GM23338 (cell line): Measurements from ENCODE around the gene CRISPLD2.

ENCODE experiments used
- CTCF ChIP-seq, 2 experiments: fragments of 200-600 bp in 1 of 2; sonication (generic) in 1 of 2; conservative IDR thresholded peaks; 2 replicates each; pipeline versions ENCODE4 v1.5.1 to v1.6.1; 2016 to 2017; ENCODE audit warnings: antibody characterized with exemption in 2 of 2, low read depth in 2 of 2, mild to moderate bottlenecking in 2 of 2, moderate library complexity in 1 of 2
- ETS1 ChIP-seq: IDR thresholded peaks from 2 replicates; pipeline ENCODE4 v1.6.1; 2016; ENCODE audit warnings: antibody characterized with exemption
- EZH2 ChIP-seq: fragments of 200-600 bp; sonication (generic); IDR thresholded peaks from one replicate; pipeline ENCODE4 v1.8.0; 2017; ENCODE audit warnings: antibody characterized with exemption, mild to moderate bottlenecking, low read depth; ENCODE audit not compliant: unreplicated experiment
- POLR2AphosphoS5 ChIP-seq: IDR thresholded peaks from 2 replicates; pipeline ENCODE4 v1.6.1; 2016; ENCODE audit warnings: antibody characterized with exemption, low read depth
- REST ChIP-seq: IDR thresholded peaks from one replicate; pipeline ENCODE4 v1.6.1; 2018; ENCODE audit warnings: antibody characterized with exemption; ENCODE audit not compliant: unreplicated experiment
- TF ChIP-seq, protein P1 (sequence below): fragments of 250-450 bp; sonication (Bioruptor Pico); IDR thresholded peaks from 2 replicates; pipeline ENCODE4 v1.5.0; 2020; ENCODE audit warnings: mild to moderate bottlenecking, moderate library complexity

DNA sequence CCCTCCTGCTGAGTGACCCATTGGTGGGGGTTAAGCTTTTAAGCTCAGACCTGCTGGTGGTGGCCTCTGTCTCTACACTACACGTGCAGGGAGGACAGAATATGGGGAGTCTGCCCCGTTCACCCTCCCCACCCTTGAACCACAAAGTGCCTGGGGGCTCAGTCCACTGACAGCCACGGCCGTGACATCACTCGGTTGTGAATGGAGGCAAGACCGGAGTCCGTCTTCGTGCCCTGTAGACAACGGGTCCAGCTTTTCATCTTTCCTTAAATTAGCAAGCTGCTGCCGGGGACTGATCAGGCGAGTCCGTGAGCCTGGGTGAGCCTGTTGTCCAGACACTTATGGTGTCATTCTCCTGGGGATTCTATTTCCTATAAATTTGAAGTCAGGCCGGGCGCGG lies 67.4 kb downstream of the CRISPLD2 start:
- TF ChIP-seq REST (no peak), CTCF (conservative IDR thresholded peaks at IDR 0.05; ENCODE audit: low read depth in 2 of 2) (no peak), EZH2 (no peak), POLR2AphosphoS5 (no peak), ETS1 (no peak)
- TF ChIP-seq, protein P1, sequence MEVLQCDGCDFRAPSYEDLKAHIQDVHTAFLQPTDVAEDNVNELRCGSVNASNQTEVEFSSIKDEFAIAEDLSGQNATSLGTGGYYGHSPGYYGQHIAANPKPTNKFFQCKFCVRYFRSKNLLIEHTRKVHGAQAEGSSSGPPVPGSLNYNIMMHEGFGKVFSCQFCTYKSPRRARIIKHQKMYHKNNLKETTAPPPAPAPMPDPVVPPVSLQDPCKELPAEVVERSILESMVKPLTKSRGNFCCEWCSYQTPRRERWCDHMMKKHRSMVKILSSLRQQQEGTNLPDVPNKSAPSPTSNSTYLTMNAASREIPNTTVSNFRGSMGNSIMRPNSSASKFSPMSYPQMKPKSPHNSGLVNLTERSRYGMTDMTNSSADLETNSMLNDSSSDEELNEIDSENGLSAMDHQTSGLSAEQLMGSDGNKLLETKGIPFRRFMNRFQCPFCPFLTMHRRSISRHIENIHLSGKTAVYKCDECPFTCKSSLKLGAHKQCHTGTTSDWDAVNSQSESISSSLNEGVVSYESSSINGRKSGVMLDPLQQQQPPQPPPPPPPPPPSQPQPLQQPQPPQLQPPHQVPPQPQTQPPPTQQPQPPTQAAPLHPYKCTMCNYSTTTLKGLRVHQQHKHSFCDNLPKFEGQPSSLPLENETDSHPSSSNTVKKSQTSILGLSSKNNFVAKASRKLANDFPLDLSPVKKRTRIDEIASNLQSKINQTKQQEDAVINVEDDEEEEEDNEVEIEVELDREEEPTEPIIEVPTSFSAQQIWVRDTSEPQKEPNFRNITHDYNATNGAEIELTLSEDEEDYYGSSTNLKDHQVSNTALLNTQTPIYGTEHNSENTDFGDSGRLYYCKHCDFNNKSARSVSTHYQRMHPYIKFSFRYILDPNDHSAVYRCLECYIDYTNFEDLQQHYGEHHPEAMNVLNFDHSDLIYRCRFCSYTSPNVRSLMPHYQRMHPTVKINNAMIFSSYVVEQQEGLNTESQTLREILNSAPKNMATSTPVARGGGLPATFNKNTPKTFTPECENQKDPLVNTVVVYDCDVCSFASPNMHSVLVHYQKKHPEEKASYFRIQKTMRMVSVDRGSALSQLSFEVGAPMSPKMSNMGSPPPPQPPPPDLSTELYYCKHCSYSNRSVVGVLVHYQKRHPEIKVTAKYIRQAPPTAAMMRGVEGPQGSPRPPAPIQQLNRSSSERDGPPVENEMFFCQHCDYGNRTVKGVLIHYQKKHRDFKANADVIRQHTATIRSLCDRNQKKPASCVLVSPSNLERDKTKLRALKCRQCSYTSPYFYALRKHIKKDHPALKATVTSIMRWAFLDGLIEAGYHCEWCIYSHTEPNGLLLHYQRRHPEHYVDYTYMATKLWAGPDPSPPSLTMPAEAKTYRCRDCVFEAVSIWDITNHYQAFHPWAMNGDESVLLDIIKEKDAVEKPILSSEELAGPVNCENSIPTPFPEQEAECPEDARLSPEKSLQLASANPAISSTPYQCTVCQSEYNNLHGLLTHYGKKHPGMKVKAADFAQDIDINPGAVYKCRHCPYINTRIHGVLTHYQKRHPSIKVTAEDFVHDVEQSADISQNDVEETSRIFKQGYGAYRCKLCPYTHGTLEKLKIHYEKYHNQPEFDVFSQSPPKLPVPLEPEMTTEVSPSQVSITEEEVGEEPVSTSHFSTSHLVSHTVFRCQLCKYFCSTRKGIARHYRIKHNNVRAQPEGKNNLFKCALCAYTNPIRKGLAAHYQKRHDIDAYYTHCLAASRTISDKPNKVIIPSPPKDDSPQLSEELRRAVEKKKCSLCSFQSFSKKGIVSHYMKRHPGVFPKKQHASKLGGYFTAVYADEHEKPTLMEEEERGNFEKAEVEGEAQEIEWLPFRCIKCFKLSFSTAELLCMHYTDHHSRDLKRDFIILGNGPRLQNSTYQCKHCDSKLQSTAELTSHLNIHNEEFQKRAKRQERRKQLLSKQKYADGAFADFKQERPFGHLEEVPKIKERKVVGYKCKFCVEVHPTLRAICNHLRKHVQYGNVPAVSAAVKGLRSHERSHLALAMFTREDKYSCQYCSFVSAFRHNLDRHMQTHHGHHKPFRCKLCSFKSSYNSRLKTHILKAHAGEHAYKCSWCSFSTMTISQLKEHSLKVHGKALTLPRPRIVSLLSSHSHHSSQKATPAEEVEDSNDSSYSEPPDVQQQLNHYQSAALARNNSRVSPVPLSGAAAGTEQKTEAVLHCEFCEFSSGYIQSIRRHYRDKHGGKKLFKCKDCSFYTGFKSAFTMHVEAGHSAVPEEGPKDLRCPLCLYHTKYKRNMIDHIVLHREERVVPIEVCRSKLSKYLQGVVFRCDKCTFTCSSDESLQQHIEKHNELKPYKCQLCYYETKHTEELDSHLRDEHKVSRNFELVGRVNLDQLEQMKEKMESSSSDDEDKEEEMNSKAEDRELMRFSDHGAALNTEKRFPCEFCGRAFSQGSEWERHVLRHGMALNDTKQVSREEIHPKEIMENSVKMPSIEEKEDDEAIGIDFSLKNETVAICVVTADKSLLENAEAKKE (CRISPR knock-in tag): no peak
